ENCODE measurements around the gene NGEF.

The NGEF gene

DNA sequence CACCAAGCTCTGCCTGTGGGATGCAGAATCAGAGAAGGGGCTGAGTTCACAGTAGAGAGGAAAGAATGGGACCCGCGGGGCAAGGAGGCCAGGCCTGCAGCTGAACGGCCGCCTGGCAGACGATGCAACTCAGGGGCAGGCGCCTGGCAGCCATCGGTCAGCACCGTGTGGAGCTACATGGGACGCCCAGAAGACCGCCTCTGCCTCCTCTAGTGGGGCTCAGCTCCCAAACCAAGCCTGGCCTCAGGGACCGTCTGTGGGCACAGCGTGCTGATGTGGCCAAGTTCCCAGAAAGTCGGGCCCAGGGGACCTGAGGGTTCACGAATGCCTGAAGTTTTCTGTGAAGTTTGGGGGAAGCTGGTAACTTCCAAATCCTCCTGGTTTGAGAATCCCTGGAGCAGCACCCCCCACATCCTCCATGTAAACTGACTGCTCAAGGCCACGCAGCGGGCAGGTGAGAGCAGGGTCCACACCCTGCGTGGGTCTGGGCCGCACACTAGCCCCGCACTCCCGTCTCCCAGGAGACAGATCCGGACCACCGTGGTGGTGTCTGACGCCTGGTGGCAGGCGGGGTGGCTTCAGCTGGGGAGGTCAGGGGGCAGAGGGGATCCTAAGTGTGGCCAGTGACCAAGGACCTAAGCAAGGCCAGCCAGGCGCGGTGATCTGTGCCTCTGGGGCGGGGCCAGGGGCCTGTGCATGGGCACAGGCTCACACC, 128.3 kb downstream of the NGEF start:
- H3K27ac ChIP-seq: no peak overlapping the region
- TF ChIP-seq ZFX (IDR thresholded peaks at IDR 0.05; ENCODE audit: borderline replicate concordance): no peak
- TF ChIP-seq, protein P1, sequence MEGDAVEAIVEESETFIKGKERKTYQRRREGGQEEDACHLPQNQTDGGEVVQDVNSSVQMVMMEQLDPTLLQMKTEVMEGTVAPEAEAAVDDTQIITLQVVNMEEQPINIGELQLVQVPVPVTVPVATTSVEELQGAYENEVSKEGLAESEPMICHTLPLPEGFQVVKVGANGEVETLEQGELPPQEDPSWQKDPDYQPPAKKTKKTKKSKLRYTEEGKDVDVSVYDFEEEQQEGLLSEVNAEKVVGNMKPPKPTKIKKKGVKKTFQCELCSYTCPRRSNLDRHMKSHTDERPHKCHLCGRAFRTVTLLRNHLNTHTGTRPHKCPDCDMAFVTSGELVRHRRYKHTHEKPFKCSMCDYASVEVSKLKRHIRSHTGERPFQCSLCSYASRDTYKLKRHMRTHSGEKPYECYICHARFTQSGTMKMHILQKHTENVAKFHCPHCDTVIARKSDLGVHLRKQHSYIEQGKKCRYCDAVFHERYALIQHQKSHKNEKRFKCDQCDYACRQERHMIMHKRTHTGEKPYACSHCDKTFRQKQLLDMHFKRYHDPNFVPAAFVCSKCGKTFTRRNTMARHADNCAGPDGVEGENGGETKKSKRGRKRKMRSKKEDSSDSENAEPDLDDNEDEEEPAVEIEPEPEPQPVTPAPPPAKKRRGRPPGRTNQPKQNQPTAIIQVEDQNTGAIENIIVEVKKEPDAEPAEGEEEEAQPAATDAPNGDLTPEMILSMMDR (IDR thresholded peaks at IDR 0.05): no peak

DNA sequence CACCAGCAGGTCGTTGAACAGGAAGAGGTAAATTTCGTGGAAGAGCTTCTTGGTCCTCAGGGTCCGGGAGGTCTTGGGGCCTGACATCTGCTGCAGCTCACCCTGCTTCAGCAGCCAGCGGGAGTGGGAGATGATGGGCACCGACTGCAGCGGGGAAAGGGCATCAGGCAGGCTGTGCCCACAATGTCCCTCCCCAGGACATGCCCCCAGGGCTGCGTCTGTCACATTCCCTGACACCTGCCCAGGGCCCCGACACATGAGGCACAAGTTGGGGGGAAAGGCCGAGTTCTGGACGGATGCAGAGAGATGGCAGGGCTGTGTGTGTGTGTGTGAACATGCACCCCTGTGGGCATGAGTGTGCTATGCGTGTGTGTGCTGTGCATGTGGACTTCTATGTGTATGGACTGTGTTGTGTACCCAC, 129.0 kb downstream of the NGEF start:
- TF ChIP-seq ZFX (IDR thresholded peaks at IDR 0.05; ENCODE audit: borderline replicate concordance): no peak
- TF ChIP-seq, protein P1 (IDR thresholded peaks at IDR 0.05): no peak
- no peak overlapping the region for H3K27ac ChIP-seq

DNA sequence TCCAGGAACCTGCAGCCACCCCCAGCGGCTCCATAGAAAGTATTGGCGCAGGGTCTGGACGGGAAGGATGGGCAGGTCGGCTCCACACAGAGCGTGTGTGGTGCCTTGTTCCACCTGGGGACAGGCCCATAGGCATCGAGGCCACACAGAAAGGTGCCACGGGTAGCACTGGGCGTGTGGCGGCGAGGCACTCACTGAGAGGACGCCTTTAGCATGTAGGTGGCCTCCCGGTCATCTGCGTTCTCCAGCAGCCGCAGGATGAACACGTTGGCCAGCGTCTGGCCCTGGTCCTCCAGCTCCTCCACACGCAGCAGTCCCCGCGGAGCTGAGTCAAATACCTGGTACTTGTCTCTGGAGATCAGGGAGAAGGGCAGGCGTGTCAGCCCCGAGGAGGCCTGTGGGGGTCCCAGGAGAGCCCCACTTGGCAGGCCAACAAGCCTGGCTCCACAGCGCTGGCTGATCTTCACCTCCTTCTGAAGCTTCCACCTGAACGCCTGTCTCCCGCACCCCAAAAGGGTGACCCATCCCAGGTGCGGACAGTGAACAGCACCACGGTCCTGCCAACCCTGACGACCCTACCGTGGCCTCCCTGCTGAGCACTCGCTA, 129.8 kb downstream of the NGEF start:
- TF ChIP-seq, protein P1 (IDR thresholded peaks at IDR 0.05): no peak
- TF ChIP-seq ZFX (IDR thresholded peaks at IDR 0.05; ENCODE audit: borderline replicate concordance): no peak
- H3K27ac ChIP-seq: no peak overlapping the region

DNA sequence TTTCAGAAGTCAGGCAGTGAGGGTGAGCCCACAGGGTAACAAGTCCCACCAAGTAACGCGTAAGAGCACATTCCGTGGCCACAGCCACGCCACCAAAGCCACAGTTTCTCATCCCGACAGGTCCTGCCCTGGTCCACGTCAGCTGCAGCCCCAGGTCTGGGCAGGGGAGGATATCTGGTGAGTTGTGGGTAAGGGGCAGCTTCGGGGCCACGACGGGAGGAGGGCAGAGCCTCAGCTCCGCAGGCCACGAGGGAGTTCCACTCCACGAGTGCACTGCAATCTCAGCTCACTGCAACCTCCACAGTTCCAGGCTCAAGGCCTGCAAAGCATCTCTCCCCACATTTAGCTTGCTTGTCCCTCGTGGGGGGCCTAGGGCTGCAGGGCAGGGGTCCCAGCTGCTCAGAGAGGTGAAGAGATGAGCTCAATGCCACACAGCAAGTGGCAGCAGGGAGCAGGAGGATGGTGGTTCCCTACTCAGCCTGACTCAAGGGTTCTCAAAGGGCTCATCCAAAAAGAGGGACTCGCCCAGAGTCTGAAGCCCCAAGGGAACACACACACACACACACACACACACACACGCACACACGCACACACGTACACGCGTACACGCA, 130.4 kb downstream of the NGEF start:
- no peak for TF ChIP-seq ZFX (IDR thresholded peaks at IDR 0.05; ENCODE audit: borderline replicate concordance)
- TF ChIP-seq, protein P1 (IDR thresholded peaks at IDR 0.05): no peak

DNA sequence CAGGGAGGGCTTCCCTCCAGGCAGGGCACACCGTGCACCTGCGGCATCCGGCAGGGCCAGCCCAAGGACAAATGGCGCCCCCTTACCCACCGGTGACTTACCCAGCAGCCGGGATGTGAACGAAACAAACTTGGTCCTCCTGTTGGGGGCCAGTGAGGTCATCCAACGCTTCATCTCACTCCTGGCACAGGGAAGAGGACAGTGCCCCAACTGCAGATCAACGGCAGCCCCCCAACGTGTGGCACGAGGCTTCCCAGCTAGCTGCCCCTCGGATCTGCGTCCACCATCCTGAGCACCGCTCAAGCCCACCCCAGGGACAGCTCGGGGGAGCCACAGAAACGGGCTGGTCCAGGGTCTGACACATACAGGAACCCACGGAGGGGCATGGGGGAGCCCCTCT, 131.0 kb downstream of the NGEF start:
- TF ChIP-seq, protein P1 (IDR thresholded peaks at IDR 0.05): no peak
- TF ChIP-seq ZFX (IDR thresholded peaks at IDR 0.05; ENCODE audit: borderline replicate concordance): no peak
- H3K27ac ChIP-seq: no peak overlapping the region

More for the DNA sequence above, 130.4 kb downstream of the NGEF start:
- H3K27ac ChIP-seq: no peak overlapping the region

DNA sequence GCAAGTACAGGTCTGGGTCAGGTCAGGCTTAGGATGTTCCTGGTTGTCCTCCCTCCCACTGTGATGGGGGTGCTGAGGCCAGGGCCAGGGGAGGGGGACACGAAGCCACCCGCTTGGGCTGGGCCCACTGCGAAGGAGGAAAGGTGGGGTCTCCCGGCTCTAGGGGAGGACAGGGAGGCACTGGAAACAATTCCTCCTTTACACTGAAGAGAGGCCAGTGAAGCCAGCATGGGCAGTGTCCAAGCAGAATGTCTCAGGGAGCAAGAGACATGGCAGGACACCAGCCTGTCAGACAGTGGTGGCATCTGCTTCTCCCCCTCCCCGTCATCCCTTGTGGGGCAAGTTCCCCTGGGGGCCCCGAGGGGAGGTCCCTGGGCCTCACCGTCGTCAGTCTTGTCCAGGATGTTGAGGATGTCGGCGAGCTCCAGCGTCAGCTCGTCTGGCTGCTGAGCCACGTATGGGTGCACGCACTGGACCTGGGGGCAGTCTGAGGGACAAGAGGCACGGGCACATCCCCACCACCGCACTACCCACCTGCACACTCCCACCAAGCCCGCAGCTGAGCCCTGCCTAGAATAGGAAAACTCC, 132.2 kb downstream of the NGEF start:
- TF ChIP-seq, protein P1 (IDR thresholded peaks at IDR 0.05): no peak
- no peak for TF ChIP-seq ZFX (IDR thresholded peaks at IDR 0.05; ENCODE audit: borderline replicate concordance)
- H3K27ac ChIP-seq: no peak overlapping the region

Measured in 22Rv1 (cell line).